Fibroblast of lung (primary cell): Measurements from ENCODE around the gene PITX3. TPM values are rescaled to one million over a fixed set of nuclear protein-coding genes. Genes with fewer than 3 reads are reported as not detected.

Experiments
- DNase-seq, 2 donors: peaks; one replicate each; pipeline versions ENCODE4 v3.0.0 to v3.0.0-alpha.2; 2010; ENCODE audit warnings: low read depth in 2 of 2
- H2AFZ ChIP-seq: 2 replicates; pipeline ENCODE4 v1.5.1; 2012; ENCODE audit warnings: low read length, control low read depth, inconsistent platforms
- H3K27ac ChIP-seq: 2 replicates; pipeline ENCODE4 v1.5.1; 2011; ENCODE audit warnings: low read length, control low read depth; ENCODE audit not compliant: insufficient read depth
- H3K27me3 ChIP-seq: 2 replicates; pipeline ENCODE4 v1.5.1; 2011; ENCODE audit warnings: mild to moderate bottlenecking, low read length; ENCODE audit not compliant: control insufficient read depth, insufficient read depth
- H3K36me3 ChIP-seq: 2 replicates; pipeline ENCODE4 v1.5.1; 2011; ENCODE audit warnings: low read length; ENCODE audit not compliant: control insufficient read depth, insufficient read depth
- H3K4me1 ChIP-seq: 2 replicates; pipeline ENCODE4 v1.5.1; 2011; ENCODE audit warnings: low read length; ENCODE audit not compliant: control insufficient read depth, insufficient read depth; ENCODE audit errors: extremely low read depth
- H3K4me2 ChIP-seq: 2 replicates; pipeline ENCODE4 v1.5.1; 2011; ENCODE audit warnings: low read length, control low read depth; ENCODE audit not compliant: insufficient read depth; ENCODE audit errors: extremely low read depth
- H3K4me3 ChIP-seq, 4 experiments: fragments of 200-600 bp in 1 of 4; sonication (generic) in 1 of 4; replicated peaks in 1 of 4; 2 replicates each; pipeline ENCODE4 v1.5.1; 2011 to 2016; ENCODE audit warnings: low read length in 4 of 4, low read depth in 3 of 4, mild to moderate bottlenecking in 3 of 4, control low read depth in 2 of 4, inconsistent platforms in 1 of 4, mixed read lengths in 1 of 4; ENCODE audit not compliant: insufficient read depth in 1 of 4; ENCODE audit errors: control extremely low read depth in 1 of 4
- H3K79me2 ChIP-seq: 2 replicates; pipeline ENCODE4 v1.5.1; 2012; ENCODE audit warnings: mild to moderate bottlenecking, low read length, inconsistent platforms; ENCODE audit not compliant: control insufficient read depth, insufficient read depth
- H3K9ac ChIP-seq: 2 replicates; pipeline ENCODE4 v1.5.1; 2011; ENCODE audit warnings: mild to moderate bottlenecking, low read length, control low read depth; ENCODE audit not compliant: insufficient read depth
- H3K9me3 ChIP-seq: 2 replicates; pipeline ENCODE4 v1.5.1; 2012; ENCODE audit warnings: low read depth, low read length; ENCODE audit not compliant: control insufficient read depth, insufficient read depth
- H4K20me1 ChIP-seq: 2 replicates; pipeline ENCODE4 v1.5.1; 2011; ENCODE audit warnings: low read length; ENCODE audit not compliant: control insufficient read depth, insufficient read depth; ENCODE audit errors: extremely low read depth
- EZH2 ChIP-seq: IDR thresholded peaks from 2 replicates; pipeline ENCODE4 v1.5.1; 2012; ENCODE audit warnings: low read length, control low read depth, mild to moderate bottlenecking; ENCODE audit errors: missing control alignments
- polyA plus RNA-seq, 2 donors: library from polyadenylated mRNA; depleted of rRNA in 1 of 2; stranded (reverse) in 1 of 2; unstranded in 1 of 2; fragments of >200 nt; gene quantifications; 2 replicates each; pipeline ENCODE4 v1.2.1, GENCODE V29; 2011 to 2012; ENCODE audit warnings: missing spikeins in 1 of 2
- total RNA-seq: library from RNA; depleted of rRNA; stranded (reverse); fragments of >200 nt; gene quantifications from 2 replicates; pipeline ENCODE4 v1.2.1, GENCODE V29; 2014
- TF ChIP-seq, protein P1 (sequence below), 2 donors: IDR thresholded peaks in 1 of 2; conservative IDR thresholded peaks in 1 of 2; 1 replicate in 1 of 2; 2 replicates in 1 of 2; pipeline ENCODE4 v1.5.1; 2011 to 2012; ENCODE audit warnings: low read length in 2 of 2, control low read depth in 1 of 2, inconsistent platforms in 1 of 2, low read depth in 1 of 2, mild to moderate bottlenecking in 1 of 2

The PITX3 gene
- total and polyA plus RNA-seq, 2 donors (not counting 1 experiment from before 2014, with no cell fraction given), result not detected

DNA sequence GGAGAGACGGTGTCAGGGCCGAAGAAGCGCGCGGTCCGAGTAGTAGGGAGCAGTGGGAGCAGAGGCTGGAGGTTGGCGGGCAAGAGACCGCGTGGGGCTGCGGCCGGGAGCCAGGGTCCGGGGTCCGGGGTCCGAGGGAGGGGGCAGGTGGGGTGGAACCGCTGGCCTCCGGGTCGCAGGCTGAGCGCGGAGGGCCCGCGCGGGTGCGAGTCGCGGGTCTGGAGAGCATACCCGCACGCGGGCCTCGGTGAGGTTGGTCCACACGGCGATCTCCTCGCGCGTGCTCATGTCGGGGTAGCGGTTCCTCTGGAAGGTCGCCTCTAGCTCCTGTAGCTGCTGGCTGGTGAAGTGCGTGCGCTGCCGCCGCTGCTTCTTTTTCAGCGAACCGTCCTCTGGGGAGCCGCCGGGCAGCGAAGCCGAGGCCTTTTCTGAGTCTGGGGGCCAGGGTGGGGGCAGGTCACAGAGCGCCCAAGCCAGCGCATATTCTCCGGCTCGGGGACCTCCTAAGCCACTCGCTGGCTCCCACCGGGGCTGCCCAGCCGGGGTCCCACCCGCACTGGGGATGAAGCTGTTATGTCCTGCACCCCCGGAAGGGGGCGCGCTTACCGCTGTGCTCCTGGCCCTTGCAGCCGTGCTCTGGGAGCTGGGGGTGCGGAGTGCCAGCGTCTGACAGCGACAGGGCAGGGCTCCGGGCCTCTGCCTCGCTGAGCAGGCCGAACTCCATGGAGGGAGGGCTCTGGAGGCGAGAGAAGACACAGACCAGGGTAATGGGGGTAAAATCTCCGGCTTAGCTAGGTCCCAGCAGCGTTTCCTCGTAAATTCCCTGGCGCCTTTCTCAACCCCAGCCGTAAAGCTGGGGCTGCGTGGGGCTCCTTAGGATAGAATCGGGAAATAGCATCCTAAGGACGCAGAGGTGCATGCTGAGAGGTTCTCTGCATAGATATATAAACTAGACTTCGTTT, 9.7 kb downstream of the PITX3 start:
- TF ChIP-seq, protein P1, sequence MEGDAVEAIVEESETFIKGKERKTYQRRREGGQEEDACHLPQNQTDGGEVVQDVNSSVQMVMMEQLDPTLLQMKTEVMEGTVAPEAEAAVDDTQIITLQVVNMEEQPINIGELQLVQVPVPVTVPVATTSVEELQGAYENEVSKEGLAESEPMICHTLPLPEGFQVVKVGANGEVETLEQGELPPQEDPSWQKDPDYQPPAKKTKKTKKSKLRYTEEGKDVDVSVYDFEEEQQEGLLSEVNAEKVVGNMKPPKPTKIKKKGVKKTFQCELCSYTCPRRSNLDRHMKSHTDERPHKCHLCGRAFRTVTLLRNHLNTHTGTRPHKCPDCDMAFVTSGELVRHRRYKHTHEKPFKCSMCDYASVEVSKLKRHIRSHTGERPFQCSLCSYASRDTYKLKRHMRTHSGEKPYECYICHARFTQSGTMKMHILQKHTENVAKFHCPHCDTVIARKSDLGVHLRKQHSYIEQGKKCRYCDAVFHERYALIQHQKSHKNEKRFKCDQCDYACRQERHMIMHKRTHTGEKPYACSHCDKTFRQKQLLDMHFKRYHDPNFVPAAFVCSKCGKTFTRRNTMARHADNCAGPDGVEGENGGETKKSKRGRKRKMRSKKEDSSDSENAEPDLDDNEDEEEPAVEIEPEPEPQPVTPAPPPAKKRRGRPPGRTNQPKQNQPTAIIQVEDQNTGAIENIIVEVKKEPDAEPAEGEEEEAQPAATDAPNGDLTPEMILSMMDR (conservative IDR thresholded peaks at IDR 0.05 in 1 of 2, IDR thresholded peaks at IDR 0.05 in 1 of 2; ENCODE audit: low read depth in 1 of 2, low read length in 2 of 2), result peak; percentile 50 to 64
- TF ChIP-seq EZH2, result peak; percentile 48
- no peak overlapping the region for H3K9ac ChIP-seq
- H3K79me2 ChIP-seq, result no peaks in the 10 kb centered on the region
- no peak for DNase-seq
- H3K27ac ChIP-seq, result no peak overlapping the region
- H3K9me3 ChIP-seq, result no peaks in the 10 kb centered on the region
- peaks cover 5% of the 10 kb centered on the region for H3K4me1 ChIP-seq
- peaks cover 42% of the 10 kb centered on the region for H3K27me3 ChIP-seq
- no peak overlapping the region for H2AFZ ChIP-seq
- H4K20me1 ChIP-seq, result no peaks in the 10 kb centered on the region
- H3K36me3 ChIP-seq, result no peaks in the 10 kb centered on the region
- peak overlapping the region; percentile 59 for H3K4me2 ChIP-seq
- no peak overlapping the region for H3K4me3 ChIP-seq

DNA sequence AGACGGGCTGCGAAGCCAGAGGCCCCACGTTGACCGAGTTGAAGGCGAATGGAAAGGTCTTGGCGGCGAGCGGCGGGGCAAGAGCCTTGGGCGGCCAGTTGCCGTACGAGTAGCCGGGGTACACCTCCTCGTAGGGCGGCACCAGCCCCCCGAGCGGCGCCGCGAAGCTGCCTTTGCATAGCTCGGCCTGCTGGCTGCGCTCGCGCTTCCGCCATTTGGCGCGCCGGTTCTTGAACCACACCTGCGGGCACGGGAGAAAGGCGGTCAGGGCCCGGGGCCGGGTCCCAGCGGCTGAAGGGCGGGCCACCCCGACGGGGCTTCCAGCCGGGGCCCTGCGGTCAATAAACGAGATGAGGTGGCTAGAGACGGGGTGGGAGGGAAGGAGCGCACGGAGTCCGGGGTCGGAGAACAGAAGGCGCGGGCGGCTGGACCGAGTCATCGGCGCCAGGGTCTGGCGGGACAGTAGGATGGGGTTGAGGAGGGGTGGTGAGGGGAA, 10.4 kb downstream of the PITX3 start:
- Histone ChIP-seq H3K9me3 (no peaks in the 10 kb centered on the region), H3K4me1 (peaks cover 6% of the 10 kb centered on the region), H3K36me3 (no peaks in the 10 kb centered on the region), H3K27ac (no peak overlapping the region), H3K9ac (no peak overlapping the region), H3K27me3 (peaks cover 37% of the 10 kb centered on the region), H4K20me1 (no peaks in the 10 kb centered on the region), H2AFZ (no peak overlapping the region), H3K4me3 (peak overlapping the region; percentile 18 to 46 (median 28)), H3K79me2 (no peaks in the 10 kb centered on the region), H3K4me2 (peak overlapping the region; percentile 62)
- DNase-seq, result no peak
- peak; percentile 92 for TF ChIP-seq EZH2
- TF ChIP-seq, protein P1 (conservative IDR thresholded peaks at IDR 0.05 in 1 of 2, IDR thresholded peaks at IDR 0.05 in 1 of 2; ENCODE audit: low read depth in 1 of 2, low read length in 2 of 2), result peak in 1 of 2 donors; percentile 21

DNA sequence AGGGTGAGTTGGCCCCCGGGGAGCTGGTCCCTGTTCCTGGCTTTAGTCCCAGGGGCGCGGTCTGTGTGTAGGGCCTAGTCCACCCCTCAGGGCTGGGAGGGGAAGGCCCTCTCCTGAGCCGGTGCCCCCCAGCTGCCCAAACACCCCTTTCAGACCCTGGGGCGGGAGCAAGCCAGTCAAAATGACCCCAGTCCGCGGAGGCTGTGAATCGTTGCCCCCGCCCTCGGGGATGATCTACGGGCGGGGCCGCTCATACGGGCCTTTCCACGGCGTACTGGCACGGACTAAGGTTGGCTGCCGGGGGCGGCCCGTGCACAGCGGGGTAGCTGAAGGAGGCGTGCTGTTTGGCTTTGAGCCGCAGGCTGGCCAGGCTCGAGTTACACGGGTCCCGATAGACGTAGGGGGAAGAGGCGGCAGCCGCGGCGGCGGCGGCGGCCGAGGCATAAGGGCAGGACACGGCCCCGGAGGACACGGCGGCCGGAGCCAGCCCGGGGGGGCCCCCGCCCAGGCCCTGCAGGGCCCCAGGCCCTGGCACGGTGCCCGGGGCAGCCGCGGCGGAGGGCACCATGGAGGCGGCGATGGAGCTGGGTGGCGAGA, 10.9 kb downstream of the PITX3 start:
- Histone ChIP-seq H3K4me2 (peak overlapping the region; percentile 70), H3K27ac (no peak overlapping the region), H3K9me3 (no peaks in the 10 kb centered on the region), H4K20me1 (no peaks in the 10 kb centered on the region), H3K79me2 (no peaks in the 10 kb centered on the region), H3K4me3 (peak overlapping the region; percentile 22 to 46 (median 35)), H3K36me3 (no peaks in the 10 kb centered on the region), H3K9ac (no peak overlapping the region), H3K4me1 (peaks cover 11% of the 10 kb centered on the region), H3K27me3 (peaks cover 37% of the 10 kb centered on the region), H2AFZ (no peak overlapping the region)
- TF ChIP-seq, protein P1 (conservative IDR thresholded peaks at IDR 0.05 in 1 of 2, IDR thresholded peaks at IDR 0.05 in 1 of 2; ENCODE audit: low read depth in 1 of 2, low read length in 2 of 2), result no peak
- peak; percentile 13 for TF ChIP-seq EZH2
- DNase-seq, result peak; percentile 60 to 65
